Esophagus muscularis mucosa (tissue), 4 donors: ENCODE measurements around the gene TRIM50. TPM values are rescaled to one million over a fixed set of nuclear protein-coding genes. Genes with fewer than 3 reads are reported as not detected.
"Not testable (repeated sequence)": the region's sequence is repeated elsewhere in the genome, so short reads cannot be mapped to it uniquely, and the experiment has no call there.

Source experiments
- DNase-seq: peaks from one replicate; pipeline ENCODE4 v3.0.0-alpha.2; 2017; ENCODE audit errors: extremely low spot score
- H3K27ac ChIP-seq, 4 donors: fragments of 200-600 bp; sonication (generic); replicated peaks in 1 of 4; 1 replicate in 3 of 4; 2 replicates in 1 of 4; pipeline ENCODE4 v1.5.1; 2016 to 2019; ENCODE audit warnings: mild to moderate bottlenecking in 1 of 4
- H3K27me3 ChIP-seq, 4 donors: fragments of 200-600 bp; sonication (generic); one replicate each; pipeline versions ENCODE4 v1.5.1 to v1.6.0; 2016 to 2019
- H3K36me3 ChIP-seq, 4 donors: fragments of 200-600 bp; sonication (generic); one replicate each; pipeline ENCODE4 v1.5.1; 2016 to 2019
- H3K4me1 ChIP-seq, 4 donors: fragments of 200-600 bp; sonication (generic); one replicate each; pipeline ENCODE4 v1.5.1; 2016 to 2019
- H3K4me3 ChIP-seq, 4 donors: fragments of 200-600 bp; sonication (generic); 1 replicate in 2 of 4; 2 replicates in 2 of 4; pipeline ENCODE4 v1.5.1; 2016 to 2019; ENCODE audit warnings: mild to moderate bottlenecking in 4 of 4, moderate library complexity in 1 of 4
- H3K9me3 ChIP-seq, 4 donors: fragments of 200-600 bp; sonication (generic); 1 replicate in 3 of 4; 2 replicates in 1 of 4; pipeline ENCODE4 v1.5.1; 2016 to 2019
- EP300 ChIP-seq: sonication (generic); formaldehyde crosslinking; IDR thresholded peaks from one replicate; pipeline ENCODE4 v1.6.1; 2017; ENCODE audit warnings: antibody characterized with exemption
- POLR2A ChIP-seq: fragments of 450-650 bp; IDR thresholded peaks from one replicate; pipeline ENCODE4 v1.6.1; 2017; ENCODE audit warnings: antibody characterized with exemption, moderate library complexity, mild to moderate bottlenecking, low read depth
- POLR2AphosphoS5 ChIP-seq, 2 donors: sonication (generic); formaldehyde crosslinking; IDR thresholded peaks; one replicate each; pipeline ENCODE4 v1.6.1; 2017; ENCODE audit warnings: antibody characterized with exemption in 2 of 2
- WGBS: methylation state at CpG from one replicate; pipeline ENCODE4 v1.1.5; 2018; 5-methylcytosine and 5-hydroxymethylcytosine counted together
- intact Hi-C: fragments of 100-400 bp; cut with DNase I; formaldehyde crosslinking; loops from one replicate; pipeline ENCODE4 v1.15.1; 2023
- total RNA-seq, 4 donors: library from RNA; depleted of rRNA; stranded (reverse); fragments of >200 nt; gene quantifications; one replicate each; pipeline versions ENCODE4 v1.1.0 to v1.2.1, GENCODE V29; 2016
- TF ChIP-seq, protein P1 (sequence below), 3 experiments: fragments of 200-600 bp in 2 of 3; fragments of 450-650 bp in 1 of 3; sonication (generic) in 2 of 3; IDR thresholded peaks; one replicate each; pipeline ENCODE4 v1.5.1; 2017 to 2019; ENCODE audit warnings: antibody characterized with exemption in 3 of 3, mild to moderate bottlenecking in 2 of 3, moderate library complexity in 1 of 3

The TRIM50 gene
- total RNA-seq, 4 donors from 2014 or later = 0.39 to 0.42 TPM; not detected in 2

DNA sequence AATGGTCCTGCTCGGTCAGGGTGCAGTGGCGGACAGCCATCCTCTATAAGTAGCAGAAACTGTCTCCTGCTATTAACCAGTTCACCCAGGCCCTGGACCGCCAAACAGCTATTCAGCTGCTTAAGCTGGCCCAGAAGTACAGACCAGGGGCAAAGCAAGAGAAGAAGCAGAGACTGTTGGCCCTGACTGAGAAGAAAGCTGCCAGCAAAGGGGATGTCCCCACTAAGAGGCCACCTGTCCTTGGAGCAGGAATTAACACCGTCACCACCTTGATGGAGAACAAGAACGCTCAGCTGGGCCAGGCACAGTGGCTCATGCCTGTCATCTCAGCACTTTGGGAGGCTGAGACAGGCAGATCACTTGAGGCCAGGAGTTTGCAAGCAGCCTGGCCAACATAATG lies 13.6 kb downstream of the TRIM50 start:
- WGBS = 82% methylated on average over 5 of the region's 5 CpGs
- Histone ChIP-seq H3K4me3 (no peak overlapping the region), H3K4me1 (peaks cover under 1 to 4% (median 2%) of the 10 kb centered on the region in 4 donors), H3K27ac (no peak overlapping the region), H3K36me3 (no peaks in the 10 kb centered on the region), H3K27me3 (no peaks in the 10 kb centered on the region), H3K9me3 (no peaks in the 10 kb centered on the region)
- TF ChIP-seq EP300 (no peak), POLR2AphosphoS5 (IDR thresholded peaks at IDR 0.05) (no peak), POLR2A (no peak)
- TF ChIP-seq, protein P1, sequence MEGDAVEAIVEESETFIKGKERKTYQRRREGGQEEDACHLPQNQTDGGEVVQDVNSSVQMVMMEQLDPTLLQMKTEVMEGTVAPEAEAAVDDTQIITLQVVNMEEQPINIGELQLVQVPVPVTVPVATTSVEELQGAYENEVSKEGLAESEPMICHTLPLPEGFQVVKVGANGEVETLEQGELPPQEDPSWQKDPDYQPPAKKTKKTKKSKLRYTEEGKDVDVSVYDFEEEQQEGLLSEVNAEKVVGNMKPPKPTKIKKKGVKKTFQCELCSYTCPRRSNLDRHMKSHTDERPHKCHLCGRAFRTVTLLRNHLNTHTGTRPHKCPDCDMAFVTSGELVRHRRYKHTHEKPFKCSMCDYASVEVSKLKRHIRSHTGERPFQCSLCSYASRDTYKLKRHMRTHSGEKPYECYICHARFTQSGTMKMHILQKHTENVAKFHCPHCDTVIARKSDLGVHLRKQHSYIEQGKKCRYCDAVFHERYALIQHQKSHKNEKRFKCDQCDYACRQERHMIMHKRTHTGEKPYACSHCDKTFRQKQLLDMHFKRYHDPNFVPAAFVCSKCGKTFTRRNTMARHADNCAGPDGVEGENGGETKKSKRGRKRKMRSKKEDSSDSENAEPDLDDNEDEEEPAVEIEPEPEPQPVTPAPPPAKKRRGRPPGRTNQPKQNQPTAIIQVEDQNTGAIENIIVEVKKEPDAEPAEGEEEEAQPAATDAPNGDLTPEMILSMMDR (IDR thresholded peaks at IDR 0.05) = no peak
- intact Hi-C loops = no loop called here
- no peak for DNase-seq

DNA sequence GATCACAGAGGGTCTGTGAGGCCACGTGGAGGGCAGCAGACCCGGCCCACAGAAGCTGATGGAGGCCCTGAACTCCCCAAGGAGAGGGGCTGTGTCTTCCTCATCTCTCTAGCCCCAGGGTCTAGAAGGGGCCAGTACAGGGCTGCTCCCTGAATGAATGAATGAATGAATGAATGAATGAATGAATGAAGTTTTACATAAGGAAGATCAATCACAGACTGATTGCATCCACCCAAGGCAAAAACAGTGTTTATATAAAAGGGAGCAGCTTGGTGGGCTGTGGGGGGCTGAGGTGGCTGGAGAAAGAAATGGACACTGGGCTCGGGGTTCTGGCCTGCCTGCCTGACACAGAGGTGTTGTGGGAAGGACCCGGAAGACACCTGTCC lies 14.4 kb downstream of the TRIM50 start:
- Histone ChIP-seq H3K27me3 (no peaks in the 10 kb centered on the region), H3K27ac (no peak overlapping the region), H3K36me3 (no peaks in the 10 kb centered on the region), H3K4me1 (peaks cover 5 to 10% (median 8%) of the 10 kb centered on the region in 4 donors), H3K9me3 (no peaks in the 10 kb centered on the region), H3K4me3 (no peak overlapping the region)
- intact Hi-C loops = no loop called here
- 76% methylated on average over 4 of the region's 4 CpGs for WGBS
- TF ChIP-seq EP300 (no peak), POLR2AphosphoS5 (IDR thresholded peaks at IDR 0.05) (no peak), POLR2A (no peak)
- TF ChIP-seq, protein P1 (IDR thresholded peaks at IDR 0.05) = no peak
- DNase-seq = no peak

DNA sequence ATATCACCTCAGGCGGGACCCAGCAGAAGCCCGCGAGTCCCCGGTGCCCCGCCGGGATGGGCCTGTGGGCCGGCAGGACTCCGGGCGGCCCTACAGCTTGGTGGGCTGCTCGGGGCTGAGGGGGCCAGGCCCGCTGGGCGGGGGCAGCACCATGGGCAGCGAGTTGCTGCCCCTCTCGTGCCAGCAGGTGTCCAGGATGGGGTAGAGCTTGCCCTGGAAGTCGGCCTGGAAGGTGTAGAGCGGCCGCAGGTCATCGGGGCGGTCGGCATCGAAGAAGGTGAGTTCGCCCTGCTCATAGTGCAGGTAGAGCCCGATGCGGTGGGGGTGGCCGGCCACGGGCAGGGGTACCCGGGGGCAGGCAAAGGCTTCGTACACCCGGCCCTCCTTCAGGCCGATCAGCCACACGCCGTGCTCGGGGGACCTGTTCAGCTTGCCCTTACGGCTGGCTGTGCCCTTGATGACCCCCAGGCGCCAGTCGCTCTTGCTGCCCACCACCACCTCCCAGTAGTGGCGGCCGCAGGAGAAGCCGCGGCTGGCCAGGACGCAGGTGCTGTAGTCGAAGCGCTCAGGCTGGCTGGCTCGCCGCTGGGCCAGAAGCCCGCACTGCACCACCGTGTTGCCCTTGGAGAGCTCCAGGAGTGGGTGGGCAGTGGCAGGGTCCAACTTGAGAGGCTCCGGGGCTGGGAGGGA lies 14.9 kb downstream of the TRIM50 start:
- TF ChIP-seq, protein P1 (IDR thresholded peaks at IDR 0.05) = no peak
- TF ChIP-seq EP300 (no peak), POLR2AphosphoS5 (IDR thresholded peaks at IDR 0.05) (no peak), POLR2A (no peak)
- intact Hi-C loops = no loop called here
- H3K4me3 ChIP-seq = no peak overlapping the region
- no peaks in the 10 kb centered on the region for H3K9me3 ChIP-seq
- no peaks in the 10 kb centered on the region for H3K27me3 ChIP-seq
- H3K27ac ChIP-seq = no peak overlapping the region
- peaks cover 6 to 15% (median 10%) of the 10 kb centered on the region in 4 donors for H3K4me1 ChIP-seq
- DNase-seq = no peak
- no peaks in the 10 kb centered on the region for H3K36me3 ChIP-seq
- WGBS = 93% methylated on average over 17 of the region's 48 CpGs

DNA sequence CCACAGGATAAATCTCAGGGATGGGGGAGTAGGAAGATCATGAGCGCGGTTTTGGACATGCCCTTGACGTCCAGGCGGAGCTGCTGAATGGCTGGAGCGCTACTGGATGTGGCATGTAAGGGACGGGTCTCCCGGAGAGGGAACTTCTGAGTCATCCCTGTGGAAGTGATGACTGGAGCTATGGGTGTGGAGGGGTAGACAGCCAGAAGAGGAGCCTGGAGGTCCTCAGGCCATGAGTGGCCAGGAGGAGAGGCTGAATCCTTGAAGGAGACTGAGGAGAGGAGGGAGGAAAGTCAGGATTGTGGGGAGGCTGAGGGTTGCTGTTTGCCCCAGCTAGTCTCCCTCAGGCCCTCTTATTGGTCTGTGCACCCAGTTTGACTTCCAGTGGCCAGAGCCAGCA lies 16.5 kb downstream of the TRIM50 start:
- H3K4me3 ChIP-seq, intact Hi-C loops, DNase-seq, H3K36me3 ChIP-seq, H3K27me3 ChIP-seq, H3K27ac ChIP-seq, H3K9me3 ChIP-seq: not testable (repeated sequence)
- peaks cover 11 to 23% (median 17%) of the 10 kb centered on the region in 4 donors for H3K4me1 ChIP-seq
- 71% methylated on average over 5 of the region's 7 CpGs for WGBS

DNA sequence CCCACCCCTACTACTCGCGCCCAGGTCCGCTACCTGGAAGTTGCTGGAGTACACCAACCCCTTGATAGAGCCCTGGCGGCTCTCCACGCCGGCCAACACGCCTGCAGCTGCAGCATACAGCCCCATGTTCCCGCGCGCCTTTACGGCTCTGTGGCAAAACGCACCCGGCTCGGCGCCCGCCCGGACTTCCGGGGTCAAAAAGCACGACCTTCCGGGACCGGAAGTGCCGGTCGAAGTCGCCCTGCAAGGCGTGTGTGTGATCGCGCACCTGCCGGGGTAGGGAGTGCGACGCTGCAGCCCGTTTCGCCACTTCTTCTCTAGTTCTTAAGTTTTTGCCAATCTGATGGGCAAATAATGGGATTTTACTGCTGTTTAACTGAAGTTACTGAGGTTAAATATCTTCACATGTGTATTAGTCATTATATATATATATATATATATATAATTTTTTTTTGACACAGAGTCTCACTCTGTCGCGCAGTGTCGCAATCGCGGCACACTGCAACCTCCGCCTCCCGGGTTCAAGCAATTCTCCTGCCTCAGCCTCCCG lies 19.1 kb downstream of the TRIM50 start, which contains the start of gene NSUN5:
Gene NSUN5 (minus strand): TSS at position 162 of the 550 bp plus-strand sequence. CDS start 36 bp downstream, at position 126.
- 24% methylated on average over 22 of the region's 40 CpGs for WGBS
- Histone ChIP-seq H3K4me3 (peak within 1 kb of the TSS; percentile 69 to 92 (median 84)), H3K36me3 (peaks cover 9 to 35% (median 23%) of the 10 kb centered on the region in 4 donors), H3K4me1 (peaks cover 11 to 23% (median 17%) of the 10 kb centered on the region in 4 donors), H3K27ac (peak within 1 kb of the TSS; percentile 75 to 81 (median 76)), H3K9me3 (no peaks in the 10 kb centered on the region), H3K27me3 (no peaks in the 10 kb centered on the region)
- TF ChIP-seq, protein P1 (IDR thresholded peaks at IDR 0.05) = no peak
- peak; percentile 80 to 84 for TF ChIP-seq POLR2AphosphoS5 (IDR thresholded peaks at IDR 0.05)
- intact Hi-C loops = no loop called here
- DNase-seq = peak; percentile 97
